SH-SY5Y (cell line): Measurements from ENCODE around the gene UBE2S.

Experiments
- GATA2 ChIP-seq: IDR thresholded peaks from 2 replicates; pipeline ENCODE4 v1.6.1; 2011; ENCODE audit warnings: mild to moderate bottlenecking, low read depth, low read length
- GATA3 ChIP-seq: IDR thresholded peaks from 2 replicates; pipeline ENCODE4 v1.6.1; 2011; ENCODE audit warnings: low read depth, mild to moderate bottlenecking, low read length, moderate library complexity

- TF ChIP-seq GATA2 (no peak), GATA3 (no peak)
Observed at GRCh38 chr19:55410168-55410567, 2.6 kb upstream of the UBE2S start.
